Measurements from ENCODE around the gene TRAPPC5.

TRAPPC5 gene

GRCh38 chr19:7648265-7649014, 32.2 kb upstream of the TRAPPC5 start:
- no peak overlapping the region for H3K14ac ChIP-seq (ENCODE audit: low read length in 2 of 2)

GRCh38 chr19:7650148-7650547, 30.5 kb upstream of the TRAPPC5 start:
- Histone ChIP-seq H3K4me1 (ENCODE audit: control insufficient read depth, insufficient read depth, low read depth, low read length) (peaks cover 4% of the 10 kb centered on the region), H3K79me1 (replicated peaks; ENCODE audit: low read length, poor library complexity, severe bottlenecking) (no peaks in the 10 kb centered on the region), H3K27ac (ENCODE audit: low read length, poor library complexity, severe bottlenecking) (no peak overlapping the region), H3K9me3 (ENCODE audit: control insufficient read depth, low read length) (no peaks in the 10 kb centered on the region), H2AFZ (ENCODE audit: low read depth, low read length) (no peak overlapping the region), H4K8ac (ENCODE audit: low read length) (no peak overlapping the region), H3K4me3 (ENCODE audit: insufficient read depth in 1 of 2, low read depth in 1 of 2, low read length in 2 of 2) (no peak overlapping the region), H2BK5ac (ENCODE audit: low read depth, low read length, poor library complexity, severe bottlenecking) (no peak overlapping the region), H4K91ac (ENCODE audit: low read length) (no peak overlapping the region), H2AK5ac (ENCODE audit: low read length, severe bottlenecking) (no peak overlapping the region), H3K18ac (ENCODE audit: low read depth in 1 of 2, low read length in 2 of 2) (no peak overlapping the region), H3K36me3 (ENCODE audit: control insufficient read depth in 1 of 2, insufficient read depth in 2 of 2, low read depth in 1 of 2, low read length in 2 of 2) (peaks cover 0 to 26% of the 10 kb centered on the region in 2 experiments), H2BK12ac (ENCODE audit: low read length in 2 of 2) (no peak overlapping the region), H3K27me3 (ENCODE audit: control insufficient read depth in 1 of 2, insufficient read depth in 1 of 2, low read length in 2 of 2) (peaks cover 10 to 33% of the 10 kb centered on the region in 2 experiments), H2BK120ac (ENCODE audit: low read depth, low read length) (no peak overlapping the region), H3K14ac (ENCODE audit: low read length in 2 of 2) (no peak overlapping the region), H3K9ac (ENCODE audit: low read length) (no peak overlapping the region), H3K4me2 (ENCODE audit: low read length, poor library complexity, severe bottlenecking) (no peak overlapping the region), H3K23ac (ENCODE audit: low read length in 2 of 2) (no peak overlapping the region), H2BK15ac (ENCODE audit: low read depth, poor library complexity, severe bottlenecking) (no peak overlapping the region), H3K4ac (ENCODE audit: low read depth in 1 of 2, low read length in 2 of 2) (no peak overlapping the region)
- DNase-seq = no peak
- 62% methylated on average over 2 of the region's 2 CpGs for WGBS

More at GRCh38 chr19:7648265-7649014, 32.2 kb upstream of the TRAPPC5 start:
- H3K27me3 ChIP-seq (ENCODE audit: control insufficient read depth in 1 of 2, insufficient read depth in 1 of 2, low read length in 2 of 2) = peaks cover 10 to 37% of the 10 kb centered on the region in 2 experiments
- no peak overlapping the region for H3K4me2 ChIP-seq (ENCODE audit: low read length, poor library complexity, severe bottlenecking)
- no peak overlapping the region for H3K4ac ChIP-seq (ENCODE audit: low read depth in 1 of 2, low read length in 2 of 2)
- no peak for DNase-seq
- no peaks in the 10 kb centered on the region for H3K79me1 ChIP-seq (replicated peaks; ENCODE audit: low read length, poor library complexity, severe bottlenecking)
- H3K23ac ChIP-seq (ENCODE audit: low read length in 2 of 2) = no peak overlapping the region
- H2BK120ac ChIP-seq (ENCODE audit: low read depth, low read length) = no peak overlapping the region
- no peak overlapping the region for H3K18ac ChIP-seq (ENCODE audit: low read depth in 1 of 2, low read length in 2 of 2)
- H4K91ac ChIP-seq (ENCODE audit: low read length) = no peak overlapping the region
- no peak overlapping the region for H2AFZ ChIP-seq (ENCODE audit: low read depth, low read length)
- no peak overlapping the region for H2AK5ac ChIP-seq (ENCODE audit: low read length, severe bottlenecking)
- no peak overlapping the region for H3K27ac ChIP-seq (ENCODE audit: low read length, poor library complexity, severe bottlenecking)
- H2BK5ac ChIP-seq (ENCODE audit: low read depth, low read length, poor library complexity, severe bottlenecking) = no peak overlapping the region
- WGBS = 87% methylated on average over 15 of the region's 15 CpGs
- no peak overlapping the region for H4K8ac ChIP-seq (ENCODE audit: low read length)
- H3K4me1 ChIP-seq (ENCODE audit: control insufficient read depth, insufficient read depth, low read depth, low read length) = peaks cover 4% of the 10 kb centered on the region
- H3K9me3 ChIP-seq (ENCODE audit: control insufficient read depth, low read length) = no peaks in the 10 kb centered on the region
- no peak overlapping the region for H3K4me3 ChIP-seq (ENCODE audit: insufficient read depth in 1 of 2, low read depth in 1 of 2, low read length in 2 of 2)
- peaks cover 0 to 37% of the 10 kb centered on the region in 2 experiments for H3K36me3 ChIP-seq (ENCODE audit: control insufficient read depth in 1 of 2, insufficient read depth in 2 of 2, low read depth in 1 of 2, low read length in 2 of 2)
- no peak overlapping the region for H3K9ac ChIP-seq (ENCODE audit: low read length)
- no peak overlapping the region for H2BK12ac ChIP-seq (ENCODE audit: low read length in 2 of 2)
- no peak overlapping the region for H2BK15ac ChIP-seq (ENCODE audit: low read depth, poor library complexity, severe bottlenecking)

GRCh38 chr19:7652061-7652641, 28.5 kb upstream of the TRAPPC5 start:
- WGBS = 16% methylated on average over 23 of the region's 28 CpGs
- Histone ChIP-seq H3K9ac (ENCODE audit: low read length) (peak overlapping the region; percentile 33), H3K23ac (ENCODE audit: low read length in 2 of 2) (no peak overlapping the region), H3K4me3 (ENCODE audit: insufficient read depth in 1 of 2, low read depth in 1 of 2, low read length in 2 of 2) (peak overlapping the region in 1 of 2 experiments; percentile 63), H3K18ac (ENCODE audit: low read depth in 1 of 2, low read length in 2 of 2) (no peak overlapping the region), H3K9me3 (ENCODE audit: control insufficient read depth, low read length) (no peaks in the 10 kb centered on the region), H3K79me1 (replicated peaks; ENCODE audit: low read length, poor library complexity, severe bottlenecking) (no peaks in the 10 kb centered on the region), H3K27ac (ENCODE audit: low read length, poor library complexity, severe bottlenecking) (no peak overlapping the region), H4K91ac (ENCODE audit: low read length) (no peak overlapping the region), H3K4ac (ENCODE audit: low read depth in 1 of 2, low read length in 2 of 2) (no peak overlapping the region), H2BK5ac (ENCODE audit: low read depth, low read length, poor library complexity, severe bottlenecking) (no peak overlapping the region), H3K4me2 (ENCODE audit: low read length, poor library complexity, severe bottlenecking) (peak overlapping the region; percentile 66), H2BK15ac (ENCODE audit: low read depth, poor library complexity, severe bottlenecking) (no peak overlapping the region), H2AFZ (ENCODE audit: low read depth, low read length) (no peak overlapping the region), H2BK120ac (ENCODE audit: low read depth, low read length) (no peak overlapping the region), H2BK12ac (ENCODE audit: low read length in 2 of 2) (no peak overlapping the region), H2AK5ac (ENCODE audit: low read length, severe bottlenecking) (no peak overlapping the region), H3K36me3 (ENCODE audit: control insufficient read depth in 1 of 2, insufficient read depth in 2 of 2, low read depth in 1 of 2, low read length in 2 of 2) (peaks cover 0 to 9% of the 10 kb centered on the region in 2 experiments), H4K8ac (ENCODE audit: low read length) (peak overlapping the region; percentile 87), H3K14ac (ENCODE audit: low read length in 2 of 2) (no peak overlapping the region), H3K27me3 (ENCODE audit: control insufficient read depth in 1 of 2, insufficient read depth in 1 of 2, low read length in 2 of 2) (peaks cover 10 to 33% of the 10 kb centered on the region in 2 experiments), H3K4me1 (ENCODE audit: control insufficient read depth, insufficient read depth, low read depth, low read length) (peaks cover 4% of the 10 kb centered on the region)
- DNase-seq = peak; percentile 82

- Histone ChIP-seq H3K4me1 (ENCODE audit: control insufficient read depth, insufficient read depth, low read depth, low read length) (peaks cover 4% of the 10 kb centered on the region), H2AK5ac (ENCODE audit: low read length, severe bottlenecking) (no peak overlapping the region), H3K18ac (ENCODE audit: low read depth in 1 of 2, low read length in 2 of 2) (no peak overlapping the region), H2BK5ac (ENCODE audit: low read depth, low read length, poor library complexity, severe bottlenecking) (no peak overlapping the region), H3K23ac (ENCODE audit: low read length in 2 of 2) (no peak overlapping the region), H3K79me1 (replicated peaks; ENCODE audit: low read length, poor library complexity, severe bottlenecking) (no peaks in the 10 kb centered on the region), H2AFZ (ENCODE audit: low read depth, low read length) (no peak overlapping the region), H3K27me3 (ENCODE audit: control insufficient read depth in 1 of 2, insufficient read depth in 1 of 2, low read length in 2 of 2) (peaks cover 20 to 42% of the 10 kb centered on the region in 2 experiments), H4K91ac (ENCODE audit: low read length) (no peak overlapping the region), H3K9ac (ENCODE audit: low read length) (no peak overlapping the region), H2BK15ac (ENCODE audit: low read depth, poor library complexity, severe bottlenecking) (no peak overlapping the region), H2BK120ac (ENCODE audit: low read depth, low read length) (no peak overlapping the region), H3K9me3 (ENCODE audit: control insufficient read depth, low read length) (no peaks in the 10 kb centered on the region), H3K27ac (ENCODE audit: low read length, poor library complexity, severe bottlenecking) (no peak overlapping the region), H4K8ac (ENCODE audit: low read length) (no peak overlapping the region), H3K4ac (ENCODE audit: low read depth in 1 of 2, low read length in 2 of 2) (no peak overlapping the region), H3K36me3 (ENCODE audit: control insufficient read depth in 1 of 2, insufficient read depth in 2 of 2, low read depth in 1 of 2, low read length in 2 of 2) (no peaks in the 10 kb centered on the region), H3K4me3 (ENCODE audit: insufficient read depth in 1 of 2, low read depth in 1 of 2, low read length in 2 of 2) (no peak overlapping the region), H3K4me2 (ENCODE audit: low read length, poor library complexity, severe bottlenecking) (no peak overlapping the region), H2BK12ac (ENCODE audit: low read length in 2 of 2) (no peak overlapping the region), H3K14ac (ENCODE audit: low read length in 2 of 2) (no peak overlapping the region)
- 77% methylated on average over 6 of the region's 8 CpGs for WGBS
- no peak for DNase-seq
Observed at GRCh38 chr19:7654401-7654800, 26.2 kb upstream of the TRAPPC5 start.

All from mesenchymal stem cell (in vitro differentiated cells and primary cell).